SKM-1 treated with dmso at 0.1 percent for 144 hours (cell line): Measurements from ENCODE around the gene DOCK6.

Source experiments
- DNase-seq: peaks from one replicate; lab custom pipeline; 2025; ENCODE audit not compliant: unreplicated experiment; lab: John Stamatoyannopoulos, UW

DOCK6 gene

DNA sequence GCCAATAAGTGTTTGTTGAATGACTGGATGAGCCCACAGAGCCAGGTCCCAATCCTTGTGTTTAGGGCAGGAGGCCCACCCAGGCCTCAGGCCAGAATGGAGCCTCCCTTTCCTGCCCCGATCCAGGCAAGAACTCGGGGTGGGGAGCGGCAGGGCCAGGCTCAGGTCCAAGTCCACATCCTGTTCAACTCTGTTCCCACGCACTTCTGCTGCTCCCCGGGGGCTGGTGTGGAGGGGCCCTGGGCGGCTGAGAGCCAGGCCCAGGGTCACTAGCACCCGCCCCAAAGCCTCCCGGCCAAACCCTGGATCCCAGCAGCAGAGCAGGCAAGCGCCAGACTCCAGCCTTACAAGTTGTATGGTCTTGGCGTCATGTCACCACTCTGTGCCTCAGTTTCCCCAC lies 14.9 kb downstream of the DOCK6 start:
- DNase-seq = no peak

DNA sequence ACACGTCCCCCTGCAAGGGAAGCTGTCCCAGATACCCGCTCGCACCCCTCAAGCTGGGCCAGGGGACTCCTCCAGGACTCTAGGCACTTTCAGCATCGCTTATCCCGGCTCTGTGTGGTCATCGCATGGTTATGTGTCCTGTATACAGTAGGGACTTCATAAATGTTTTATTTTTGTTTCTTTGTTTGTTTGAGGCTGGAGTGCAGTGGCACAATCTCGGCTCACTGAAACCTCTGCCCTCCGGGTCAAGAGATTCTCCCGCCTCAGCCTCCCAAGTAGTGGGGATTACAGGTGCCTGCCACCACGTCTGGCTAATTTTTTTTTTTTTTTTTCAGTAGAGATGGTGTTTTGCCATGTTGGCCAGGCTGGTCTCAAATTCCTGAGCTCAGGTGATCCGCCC lies 15.4 kb downstream of the DOCK6 start:
- no peak for DNase-seq

DNA sequence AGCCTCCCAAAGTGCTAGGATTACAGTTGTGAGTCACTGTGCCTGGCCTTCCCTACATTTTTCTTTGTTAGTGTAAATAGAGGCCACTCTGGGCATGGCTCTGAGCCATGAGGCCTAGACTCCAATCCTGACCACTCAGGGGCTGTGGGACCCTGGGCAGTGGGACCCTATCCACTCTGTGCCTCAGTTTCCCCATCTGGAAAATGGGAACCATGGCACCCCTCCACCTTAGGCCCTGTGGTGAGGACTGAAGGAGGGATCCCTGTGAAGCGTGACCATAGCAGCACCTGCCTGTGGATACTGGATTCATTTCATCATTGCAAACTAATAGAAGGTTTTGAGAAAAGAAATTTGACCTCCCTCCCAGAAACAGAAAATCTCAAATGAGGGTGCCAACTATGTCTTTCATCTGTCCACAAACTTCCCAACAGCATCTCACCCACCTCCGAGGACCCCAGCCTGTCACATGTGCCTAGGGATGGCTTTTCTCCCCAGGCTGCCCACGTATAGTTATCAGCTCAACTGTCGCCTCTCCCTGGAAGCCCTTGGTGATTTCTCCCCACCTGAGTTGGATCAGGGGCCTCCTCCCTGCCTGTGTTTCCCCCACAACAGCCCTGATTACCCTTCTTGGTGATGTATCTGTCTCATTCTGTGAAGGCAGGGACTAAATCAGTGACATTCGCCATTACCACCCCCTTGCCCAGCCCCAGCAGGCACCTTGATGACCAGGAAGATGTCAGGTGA lies 17.3 kb downstream of the DOCK6 start:
- DNase-seq = no peak

DNA sequence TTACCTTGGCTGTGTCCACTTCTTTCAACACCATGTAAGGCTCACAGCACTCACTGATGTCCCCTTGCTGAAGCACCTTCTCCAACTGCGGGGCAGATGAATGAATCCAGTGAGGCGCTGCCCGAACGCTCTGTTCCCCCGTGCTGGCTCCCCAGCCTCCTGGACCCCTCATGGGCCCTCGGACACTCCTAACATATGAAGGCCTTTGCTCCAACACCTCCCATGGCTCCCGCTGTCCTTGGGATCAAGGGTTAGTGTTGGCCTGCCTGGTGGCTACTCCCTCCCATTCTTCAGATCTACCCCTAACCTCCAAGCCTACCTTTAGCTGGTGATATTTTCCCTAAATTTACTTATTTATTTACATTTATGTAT lies 18.5 kb downstream of the DOCK6 start:
- DNase-seq = no peak

DNA sequence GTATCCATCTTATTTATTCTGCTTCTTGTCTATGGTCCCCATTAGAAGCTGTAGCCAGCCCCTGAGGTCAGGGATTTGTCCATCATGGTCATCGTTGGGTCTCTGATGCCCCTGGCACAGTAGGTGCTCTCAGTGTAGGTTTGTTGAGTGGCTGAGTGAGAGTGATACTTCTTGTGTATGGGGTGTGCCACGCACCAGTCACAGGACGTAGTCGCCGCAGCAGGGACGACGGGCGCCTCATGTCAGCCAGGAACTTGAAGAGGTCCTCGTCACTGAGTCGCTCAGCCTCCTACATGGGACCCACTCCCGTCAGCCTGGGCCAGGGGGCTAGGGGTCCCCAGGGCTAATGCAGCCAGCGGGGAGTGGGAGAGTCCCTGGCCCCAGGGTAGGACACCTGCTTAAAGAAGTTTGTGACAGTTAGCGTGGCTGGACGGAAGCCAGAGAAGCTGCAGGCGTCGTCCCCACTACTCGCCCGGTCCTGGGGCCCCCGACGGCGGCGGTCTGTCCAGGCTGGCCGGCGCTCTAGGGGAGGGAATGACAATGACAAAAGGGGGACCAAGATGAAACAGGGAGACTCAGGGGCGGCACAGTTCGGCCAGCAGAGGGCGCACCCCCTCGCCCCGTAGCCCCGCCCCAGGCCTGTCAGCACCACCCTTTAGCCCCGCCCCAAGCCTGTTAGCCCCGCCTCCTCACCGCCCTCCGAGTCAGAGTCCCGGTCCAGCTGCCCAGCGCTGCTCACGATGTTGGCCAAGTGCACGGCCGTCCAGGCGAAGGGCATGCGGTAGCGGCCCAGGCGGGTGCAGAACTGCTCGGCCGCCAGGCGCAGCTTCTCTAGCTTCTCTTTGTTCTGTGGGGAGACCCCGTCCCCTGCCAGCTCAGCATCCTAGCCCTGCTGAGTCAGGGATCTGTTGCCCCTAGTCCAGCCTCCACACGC lies 19.2 kb downstream of the DOCK6 start:
- peak; percentile 41 for DNase-seq

DNA sequence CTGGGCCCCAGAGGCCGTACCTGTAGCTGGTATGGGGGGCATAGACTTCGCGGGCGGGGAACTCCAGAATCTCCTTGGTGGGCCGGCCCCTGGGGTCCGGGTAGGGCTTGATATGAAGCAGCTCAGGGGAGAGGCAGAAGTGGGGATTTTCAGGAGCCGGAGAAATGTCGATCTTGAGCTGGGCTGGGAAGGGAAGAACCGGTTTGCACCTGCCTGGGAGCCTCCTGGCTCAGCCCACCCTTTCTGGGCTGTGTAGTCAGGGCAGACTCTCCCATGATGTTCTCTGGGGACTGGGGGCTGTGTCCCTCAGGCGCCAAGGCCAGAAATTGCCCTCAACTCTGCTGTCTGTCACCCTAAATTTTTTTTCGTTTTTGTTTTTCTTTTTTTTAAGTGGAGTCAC lies 20.3 kb downstream of the DOCK6 start:
- DNase-seq = no peak

DNA sequence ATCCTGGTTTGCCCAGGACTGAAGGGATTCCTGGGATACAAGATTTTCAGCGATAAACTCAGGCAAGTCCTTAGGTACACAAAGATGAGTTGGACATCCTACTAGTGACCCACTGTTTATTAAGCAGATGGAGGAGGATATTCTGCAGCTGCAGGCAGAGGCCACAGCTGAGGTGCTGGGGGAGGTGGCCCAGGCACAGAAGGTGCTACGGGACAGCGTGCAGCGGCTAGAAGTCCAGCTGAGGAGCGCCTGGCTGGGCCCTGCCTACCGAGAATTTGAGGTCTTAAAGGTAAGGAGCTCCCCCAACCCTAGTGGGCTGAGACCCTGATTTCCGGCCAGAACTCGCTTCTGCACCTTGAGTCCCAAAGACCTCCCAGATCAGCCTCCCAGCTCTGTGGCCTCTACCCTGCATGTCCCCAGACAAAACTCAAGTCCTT lies 22.3 kb downstream of the DOCK6 start:
- DNase-seq = no peak

DNA sequence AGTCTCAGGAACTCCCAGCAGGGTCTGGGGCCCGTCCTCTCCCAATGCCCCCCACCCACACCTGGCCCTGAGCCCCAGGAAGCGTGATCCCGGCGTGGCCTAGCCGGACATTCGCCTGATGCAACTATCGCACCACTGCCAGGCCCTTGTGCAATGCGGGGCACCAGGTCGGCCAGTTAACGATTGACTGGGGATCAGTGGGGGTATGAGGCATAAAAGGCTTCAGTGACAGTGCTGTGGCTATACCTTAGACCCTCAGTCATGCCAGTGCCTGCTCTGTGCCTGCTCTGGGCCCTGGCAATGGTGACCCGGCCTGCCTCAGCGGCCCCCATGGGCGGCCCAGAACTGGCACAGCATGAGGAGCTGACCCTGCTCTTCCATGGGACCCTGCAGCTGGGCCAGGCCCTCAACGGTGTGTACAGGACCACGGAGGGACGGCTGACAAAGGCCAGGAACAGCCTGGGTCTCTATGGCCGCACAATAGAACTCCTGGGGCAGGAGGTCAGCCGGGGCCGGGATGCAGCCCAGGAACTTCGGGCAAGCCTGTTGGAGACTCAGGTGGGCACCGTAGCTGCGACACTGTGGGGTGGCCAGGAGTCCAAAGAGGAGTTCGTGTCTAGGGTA lies 22.8 kb downstream of the DOCK6 start, which contains the start of gene ANGPTL8:
Gene ANGPTL8 (plus strand): TSS at position 243 of the 624 bp plus-strand sequence. CDS start 19 bp downstream, at position 262.
- no peak for DNase-seq

DNA sequence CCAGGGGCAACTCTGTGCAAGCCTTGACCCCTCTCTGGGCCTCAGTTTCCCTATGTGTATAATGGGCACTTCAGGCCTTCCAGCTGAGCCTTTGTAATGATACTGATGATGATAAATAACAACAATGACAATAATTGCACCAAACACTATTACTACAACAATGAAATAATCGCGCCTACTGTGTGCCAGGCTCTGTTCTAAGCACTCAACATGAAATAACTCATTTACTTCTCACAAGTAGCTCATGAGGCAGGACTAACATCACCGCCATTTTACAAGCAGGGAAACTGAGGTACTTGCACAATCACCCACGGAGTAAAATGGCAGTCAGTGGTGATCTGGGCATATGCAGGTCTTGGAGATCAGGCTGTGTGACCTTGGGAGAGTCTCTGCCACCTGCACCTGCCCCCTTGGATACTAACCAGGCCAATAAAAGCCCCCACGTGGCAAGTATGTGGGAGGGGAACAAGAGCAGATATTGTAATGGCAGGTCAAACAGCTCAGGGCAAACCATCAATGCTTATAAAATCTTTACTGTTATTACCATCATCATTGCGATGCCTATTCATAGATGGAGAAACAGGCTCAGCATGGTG lies 23.4 kb downstream of the DOCK6 start:
- DNase-seq = no peak

DNA sequence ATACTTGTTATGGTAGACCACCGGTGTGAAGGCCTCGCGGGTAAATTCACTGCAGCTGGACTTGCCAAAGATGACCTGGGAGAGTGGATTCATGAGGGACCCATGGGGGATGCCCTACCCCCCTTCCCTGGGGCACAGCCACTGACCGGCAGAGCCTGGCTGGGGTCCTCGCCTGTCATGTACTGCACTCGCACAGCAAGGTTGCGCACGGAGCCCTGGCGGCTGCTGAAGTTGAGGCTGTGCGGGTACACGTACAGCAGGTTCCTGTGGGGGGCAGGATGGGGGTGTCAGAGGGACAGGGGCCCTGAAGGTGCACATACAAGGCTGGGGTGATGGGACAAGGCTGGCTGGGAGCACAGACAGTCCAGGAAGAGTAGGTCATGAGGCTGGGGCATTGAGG lies 24.3 kb downstream of the DOCK6 start:
- no peak for DNase-seq

DNA sequence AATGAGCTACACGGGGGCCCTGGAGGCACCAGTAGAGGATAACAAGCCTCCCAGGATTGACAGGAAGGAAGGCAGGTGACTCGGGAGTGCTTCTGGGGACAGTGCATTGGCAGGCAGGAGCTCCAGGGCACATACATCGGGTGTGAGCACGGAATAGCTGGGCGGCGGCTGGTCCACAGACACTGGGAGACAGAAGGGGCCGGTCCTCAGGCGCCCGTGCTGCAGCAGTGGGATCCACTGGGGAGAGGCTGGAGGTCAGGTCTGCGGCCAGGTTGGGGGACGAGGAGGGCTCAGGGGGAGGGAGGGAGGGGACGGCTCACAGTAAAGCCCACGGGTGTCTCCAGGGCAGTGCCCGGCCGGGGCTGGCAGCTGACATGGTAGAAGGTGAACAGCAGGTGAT lies 25.0 kb downstream of the DOCK6 start:
- DNase-seq = no peak

DNA sequence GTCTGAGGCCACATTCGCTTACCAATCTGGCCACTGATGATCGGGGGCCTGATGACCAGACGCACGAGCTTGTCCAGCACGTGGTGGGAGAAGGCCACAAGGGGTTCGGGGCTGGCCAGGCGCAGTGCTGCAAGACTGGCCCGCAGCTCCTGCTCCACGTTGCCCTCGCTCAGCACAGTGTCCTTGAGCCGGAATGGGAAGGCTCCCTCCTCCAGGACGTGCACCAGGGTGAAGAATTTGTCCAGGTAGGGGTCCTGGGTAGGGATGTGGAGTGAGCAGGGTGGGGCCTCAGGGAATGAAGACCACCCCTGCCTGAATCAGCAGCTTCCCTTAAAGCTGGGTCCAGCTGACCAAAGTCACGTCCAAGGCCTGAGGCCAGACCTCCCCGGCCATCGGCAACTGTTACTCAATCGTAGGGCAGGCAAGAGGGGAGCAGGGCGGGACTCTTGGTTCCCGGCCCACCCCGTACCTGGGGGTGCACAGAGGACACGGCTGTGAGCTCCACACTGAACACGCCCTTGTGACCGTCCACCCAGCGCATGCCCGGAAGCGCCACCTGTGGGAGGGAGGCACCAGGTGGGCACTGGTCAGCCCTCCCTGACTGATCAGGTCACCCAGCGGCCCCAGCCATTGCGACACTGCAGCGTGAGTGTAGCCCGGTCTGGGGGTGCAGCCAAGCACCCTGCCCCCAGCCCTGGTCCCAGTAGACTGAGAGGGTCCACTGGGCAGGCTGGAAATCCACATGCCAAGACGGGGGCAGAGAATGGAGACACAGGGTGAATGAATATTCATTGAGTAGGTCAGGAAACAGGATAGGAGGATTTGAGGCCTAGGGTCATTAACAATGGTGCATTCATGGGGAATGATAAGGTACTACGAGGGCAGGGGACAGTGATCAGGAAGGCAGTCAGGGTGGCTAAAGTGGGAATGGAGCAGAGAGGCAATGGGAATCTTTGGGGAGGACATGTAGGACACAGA lies 25.7 kb downstream of the DOCK6 start:
- no peak for DNase-seq

DNA sequence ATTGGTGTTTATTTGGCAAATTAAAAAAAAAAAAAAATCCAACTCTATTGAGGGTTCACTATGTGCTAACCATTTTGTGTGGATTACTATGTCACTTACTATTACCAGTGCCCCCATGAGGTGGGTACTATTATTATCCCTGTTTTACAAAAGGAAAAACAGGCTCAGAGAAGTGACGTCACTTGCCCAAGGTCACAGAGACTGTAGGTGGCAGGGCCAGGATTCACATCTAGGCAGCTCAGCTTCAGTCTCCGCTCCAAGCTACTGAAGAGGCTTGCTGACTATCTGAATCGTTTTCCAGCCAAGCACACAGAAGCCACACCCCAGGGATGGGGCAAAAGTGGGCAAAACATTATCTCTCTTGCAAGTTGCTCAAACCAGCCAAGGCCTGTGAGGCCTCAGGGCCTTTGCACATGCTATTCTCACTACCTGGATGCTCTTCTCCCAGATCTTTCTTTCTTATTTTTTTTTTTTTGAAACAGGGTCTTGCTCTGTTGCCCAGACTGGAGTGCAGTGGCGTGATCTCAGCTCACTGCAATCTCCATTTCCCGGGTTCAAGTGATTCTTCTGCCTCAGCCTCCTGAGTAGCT lies 27.7 kb downstream of the DOCK6 start:
- DNase-seq = no peak

DNA sequence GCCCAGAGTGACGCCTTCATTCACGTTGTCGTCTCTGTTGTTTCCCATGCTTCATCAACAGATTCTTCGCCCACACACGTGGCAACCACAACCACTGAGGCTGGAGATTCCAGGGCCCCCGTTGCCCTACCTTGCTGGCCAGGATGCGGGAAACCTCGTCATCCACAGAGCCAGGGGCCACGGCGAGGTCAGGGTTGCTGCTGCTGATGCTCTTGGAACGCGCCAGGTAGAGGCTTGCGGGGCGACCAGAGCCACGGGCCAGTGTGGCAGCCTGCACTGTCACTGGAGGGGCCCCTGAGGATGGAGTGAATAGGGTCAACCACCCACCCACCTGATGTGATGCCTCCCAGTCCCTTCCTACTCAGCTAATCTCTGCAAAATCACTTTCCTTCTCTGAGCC lies 29.3 kb downstream of the DOCK6 start:
- no peak for DNase-seq

DNA sequence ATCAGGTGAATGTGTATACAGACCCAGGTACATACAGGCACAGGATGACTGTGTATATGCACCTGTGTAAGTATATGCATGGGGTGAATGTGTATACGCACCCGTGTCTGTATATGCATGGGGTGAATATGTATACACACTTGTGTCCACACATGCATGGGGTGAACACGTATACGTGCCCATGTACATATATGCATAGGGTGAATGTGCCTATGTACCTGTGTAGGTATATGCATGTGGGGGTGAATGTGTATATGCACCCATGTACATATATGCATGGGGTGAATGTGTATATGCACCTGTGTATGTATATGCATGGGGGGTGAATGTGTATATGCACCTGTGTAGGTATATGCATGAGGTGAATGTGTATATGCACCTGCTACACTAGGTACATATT lies 29.8 kb downstream of the DOCK6 start:
- DNase-seq = no peak

DNA sequence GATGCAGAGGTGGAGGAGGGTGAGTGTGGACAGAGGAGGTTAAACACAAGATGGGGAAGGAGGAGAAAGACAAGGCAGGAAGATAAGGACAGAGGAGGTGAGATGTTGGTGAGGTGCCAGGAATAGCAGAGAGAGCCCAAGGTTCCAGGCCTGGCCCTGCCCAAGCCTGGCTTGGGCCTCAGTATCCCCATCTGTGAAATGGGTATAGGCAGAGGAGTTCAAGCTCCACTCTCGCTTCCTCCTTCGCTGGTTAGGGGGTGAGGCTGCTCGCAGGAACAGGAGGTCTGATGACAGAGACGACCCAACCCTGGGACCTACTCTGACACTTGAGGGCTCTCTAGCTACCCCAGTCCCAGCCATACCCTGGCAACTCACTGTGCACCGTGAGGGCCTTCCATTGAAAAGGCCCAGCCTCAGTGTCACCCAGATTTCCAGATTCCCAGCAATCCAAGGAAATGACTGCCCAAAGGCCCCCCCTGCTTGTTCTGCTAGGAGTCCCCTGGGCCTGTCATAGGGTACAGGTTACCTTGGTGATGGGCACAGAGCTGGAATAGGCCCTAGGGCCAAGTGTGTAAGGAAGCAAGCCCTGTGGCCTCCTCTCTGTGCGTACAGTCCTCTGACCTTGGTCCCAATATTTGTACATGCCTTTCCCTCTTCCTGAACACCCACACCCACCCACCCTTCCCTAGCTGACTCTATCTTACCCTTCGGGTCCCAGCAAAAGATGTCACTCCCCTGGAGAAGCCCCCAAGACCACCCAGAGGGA lies 31.5 kb downstream of the DOCK6 start:
- DNase-seq = no peak

DNA sequence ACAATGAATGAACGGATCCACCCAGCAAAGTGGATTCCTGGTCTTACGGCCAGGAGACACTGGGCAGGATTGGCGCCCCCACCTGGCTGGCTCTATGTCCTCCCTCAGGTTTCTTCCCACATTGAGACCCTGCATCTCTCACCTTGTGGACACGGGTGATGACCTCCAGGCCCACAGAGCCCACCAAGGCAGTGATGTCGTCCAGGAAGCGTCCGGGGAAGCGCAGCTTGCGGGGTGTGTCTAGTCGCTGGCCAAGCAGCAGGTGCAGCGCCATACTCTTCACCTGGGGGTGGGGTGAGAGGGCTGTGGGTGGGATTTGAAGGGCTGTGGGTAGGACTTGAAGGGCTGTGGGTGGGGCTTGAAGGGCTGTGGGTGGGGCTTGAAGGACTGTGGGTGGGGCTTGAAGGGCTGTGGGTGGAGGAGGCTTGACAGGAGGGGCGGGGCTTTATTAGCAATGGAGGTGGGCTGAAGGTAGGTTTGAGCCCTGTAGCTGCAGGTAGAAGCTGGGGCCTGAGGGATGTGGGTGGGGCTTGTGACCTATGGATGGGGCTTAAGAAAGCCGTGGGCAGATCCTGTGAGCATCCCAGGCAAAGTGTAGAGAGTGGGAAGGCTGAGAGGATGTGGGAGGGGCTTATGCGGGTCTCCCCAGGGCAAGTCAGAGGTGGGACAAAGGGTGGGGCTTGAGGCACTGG lies 35.0 kb downstream of the DOCK6 start:
- no peak for DNase-seq

DNA sequence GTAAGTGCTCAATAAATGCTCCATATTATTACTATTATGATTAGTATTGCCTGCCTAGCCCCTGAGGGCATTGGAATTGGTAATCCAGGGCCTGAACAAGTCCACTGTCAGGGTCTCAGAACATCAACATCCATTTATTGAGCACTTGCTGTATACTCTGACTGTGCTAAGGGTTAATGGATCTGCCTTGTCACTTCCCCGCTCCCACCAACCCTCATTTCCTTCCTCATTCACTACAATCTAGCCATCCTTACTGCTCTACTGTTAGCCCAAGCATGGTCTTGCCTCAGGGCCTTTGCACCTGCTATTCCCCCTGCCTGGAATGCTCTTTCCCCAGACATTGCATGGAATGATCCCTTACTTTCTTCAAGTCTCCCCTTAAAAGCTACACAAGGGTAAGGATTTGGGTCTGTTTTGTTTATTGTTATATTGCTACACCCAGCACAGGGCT lies 35.6 kb downstream of the DOCK6 start:
- DNase-seq = no peak
